ENCODE measurements around the gene PVALEF.

DNA sequence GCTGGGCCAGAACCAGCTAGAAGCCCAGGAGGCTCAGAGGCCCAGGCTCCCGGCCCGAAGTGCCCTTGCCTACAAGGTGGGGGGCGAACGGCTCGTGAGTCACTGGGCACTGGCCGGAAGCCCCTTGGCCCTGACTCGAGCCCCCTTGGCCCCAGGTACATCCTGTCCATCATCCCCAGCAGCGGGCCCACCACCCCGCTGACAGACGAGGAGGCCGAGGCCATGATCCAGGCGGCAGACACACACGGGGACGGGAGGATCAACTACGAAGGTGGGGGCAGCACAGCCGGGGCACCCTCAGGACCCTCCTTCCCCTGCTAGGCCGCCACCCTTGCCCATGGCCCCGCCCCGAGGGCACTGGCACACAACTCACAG, 16.5 kb downstream of the PVALEF start:
- TF ChIP-seq, protein P1, sequence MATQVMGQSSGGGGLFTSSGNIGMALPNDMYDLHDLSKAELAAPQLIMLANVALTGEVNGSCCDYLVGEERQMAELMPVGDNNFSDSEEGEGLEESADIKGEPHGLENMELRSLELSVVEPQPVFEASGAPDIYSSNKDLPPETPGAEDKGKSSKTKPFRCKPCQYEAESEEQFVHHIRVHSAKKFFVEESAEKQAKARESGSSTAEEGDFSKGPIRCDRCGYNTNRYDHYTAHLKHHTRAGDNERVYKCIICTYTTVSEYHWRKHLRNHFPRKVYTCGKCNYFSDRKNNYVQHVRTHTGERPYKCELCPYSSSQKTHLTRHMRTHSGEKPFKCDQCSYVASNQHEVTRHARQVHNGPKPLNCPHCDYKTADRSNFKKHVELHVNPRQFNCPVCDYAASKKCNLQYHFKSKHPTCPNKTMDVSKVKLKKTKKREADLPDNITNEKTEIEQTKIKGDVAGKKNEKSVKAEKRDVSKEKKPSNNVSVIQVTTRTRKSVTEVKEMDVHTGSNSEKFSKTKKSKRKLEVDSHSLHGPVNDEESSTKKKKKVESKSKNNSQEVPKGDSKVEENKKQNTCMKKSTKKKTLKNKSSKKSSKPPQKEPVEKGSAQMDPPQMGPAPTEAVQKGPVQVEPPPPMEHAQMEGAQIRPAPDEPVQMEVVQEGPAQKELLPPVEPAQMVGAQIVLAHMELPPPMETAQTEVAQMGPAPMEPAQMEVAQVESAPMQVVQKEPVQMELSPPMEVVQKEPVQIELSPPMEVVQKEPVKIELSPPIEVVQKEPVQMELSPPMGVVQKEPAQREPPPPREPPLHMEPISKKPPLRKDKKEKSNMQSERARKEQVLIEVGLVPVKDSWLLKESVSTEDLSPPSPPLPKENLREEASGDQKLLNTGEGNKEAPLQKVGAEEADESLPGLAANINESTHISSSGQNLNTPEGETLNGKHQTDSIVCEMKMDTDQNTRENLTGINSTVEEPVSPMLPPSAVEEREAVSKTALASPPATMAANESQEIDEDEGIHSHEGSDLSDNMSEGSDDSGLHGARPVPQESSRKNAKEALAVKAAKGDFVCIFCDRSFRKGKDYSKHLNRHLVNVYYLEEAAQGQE (IDR thresholded peaks at IDR 0.05; ENCODE audit: low read depth): no peak
- no peak for TF ChIP-seq TAF1 (IDR thresholded peaks at IDR 0.05; ENCODE audit: low read depth)
- TF ChIP-seq YY1 (IDR thresholded peaks at IDR 0.05; ENCODE audit: low read depth): no peak
- TF ChIP-seq EP300 (IDR thresholded peaks at IDR 0.05; ENCODE audit: borderline replicate concordance): no peak
- no peak for TF ChIP-seq ZBTB7A (IDR thresholded peaks at IDR 0.05; ENCODE audit: low read depth)
- TF ChIP-seq CEBPB (IDR thresholded peaks at IDR 0.05): no peak
- no peak for TF ChIP-seq CREB1 (IDR thresholded peaks at IDR 0.05; ENCODE audit: low read depth)
- TF ChIP-seq TCF12 (IDR thresholded peaks at IDR 0.05; ENCODE audit: low read depth): no peak
- TF ChIP-seq RAD21 (IDR thresholded peaks at IDR 0.05; ENCODE audit: low read depth): no peak
- no peak for TF ChIP-seq EGR1 (IDR thresholded peaks at IDR 0.05)

All from Ishikawa (cell line).